Neural cell (in vitro differentiated cells): Measurements from ENCODE around the gene ZNF207.

Source experiments
- EP300 ChIP-seq: fragments of 450-650 bp; conservative IDR thresholded peaks from 2 replicates; pipeline ENCODE4 v1.6.1; 2014; ENCODE audit warnings: antibody characterized with exemption, mild to moderate bottlenecking, moderate library complexity; ENCODE audit not compliant: poor library complexity, severe bottlenecking
- EZH2 ChIP-seq: fragments of 200-600, 300-800 bp; shearing (Covaris generic), sonication (generic); IDR thresholded peaks from 2 replicates; pipeline ENCODE4 v1.6.1; 2014; ENCODE audit warnings: antibody characterized with exemption, low read length, borderline replicate concordance, mild to moderate bottlenecking; ENCODE audit not compliant: insufficient read depth, poor library complexity, severe bottlenecking
- MXI1 ChIP-seq: fragments of 450-650 bp; conservative IDR thresholded peaks from 2 replicates; pipeline ENCODE4 v1.6.1; 2014; ENCODE audit warnings: antibody characterized with exemption, mild to moderate bottlenecking; ENCODE audit not compliant: poor library complexity, severe bottlenecking
- POLR2AphosphoS5 ChIP-seq: IDR thresholded peaks from 2 replicates; pipeline ENCODE4 v1.6.1; 2012
- TAF1 ChIP-seq: IDR thresholded peaks from 2 replicates; pipeline ENCODE4 v1.6.1; 2012; ENCODE audit warnings: low read depth
- TF ChIP-seq, protein P1 (sequence below): fragments of 450-650 bp; IDR thresholded peaks from 2 replicates; pipeline ENCODE4 v1.5.1; 2014; ENCODE audit warnings: antibody characterized with exemption, mild to moderate bottlenecking, moderate library complexity; ENCODE audit not compliant: poor library complexity, severe bottlenecking

DNA sequence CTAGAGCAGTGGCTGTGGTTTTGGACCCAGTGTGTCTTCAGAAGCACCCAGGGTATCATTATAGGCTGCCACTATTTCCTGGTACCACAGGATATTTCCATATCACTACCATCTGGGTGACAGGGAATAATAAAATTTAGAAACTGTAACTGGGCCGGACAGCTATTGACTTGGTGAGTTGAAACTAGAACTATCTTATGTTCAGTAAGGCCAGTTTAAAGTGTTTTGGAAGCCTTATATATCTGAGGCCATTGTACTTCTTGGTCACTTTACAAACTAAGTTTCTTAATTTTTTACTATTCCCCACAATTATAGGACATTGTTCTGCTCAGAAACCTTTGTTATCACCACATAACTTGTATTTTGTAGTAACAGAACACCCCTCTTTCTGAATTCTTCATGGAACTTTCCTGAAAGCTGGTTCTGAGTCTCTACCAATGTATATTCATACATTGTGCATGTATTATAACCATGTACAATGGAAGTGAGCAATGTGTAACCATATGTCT lies 34.0 kb downstream of the ZNF207 start:
- TF ChIP-seq TAF1 (no peak), EP300 (no peak), POLR2AphosphoS5 (no peak), EZH2 (no peak), MXI1 (no peak)
- TF ChIP-seq, protein P1, sequence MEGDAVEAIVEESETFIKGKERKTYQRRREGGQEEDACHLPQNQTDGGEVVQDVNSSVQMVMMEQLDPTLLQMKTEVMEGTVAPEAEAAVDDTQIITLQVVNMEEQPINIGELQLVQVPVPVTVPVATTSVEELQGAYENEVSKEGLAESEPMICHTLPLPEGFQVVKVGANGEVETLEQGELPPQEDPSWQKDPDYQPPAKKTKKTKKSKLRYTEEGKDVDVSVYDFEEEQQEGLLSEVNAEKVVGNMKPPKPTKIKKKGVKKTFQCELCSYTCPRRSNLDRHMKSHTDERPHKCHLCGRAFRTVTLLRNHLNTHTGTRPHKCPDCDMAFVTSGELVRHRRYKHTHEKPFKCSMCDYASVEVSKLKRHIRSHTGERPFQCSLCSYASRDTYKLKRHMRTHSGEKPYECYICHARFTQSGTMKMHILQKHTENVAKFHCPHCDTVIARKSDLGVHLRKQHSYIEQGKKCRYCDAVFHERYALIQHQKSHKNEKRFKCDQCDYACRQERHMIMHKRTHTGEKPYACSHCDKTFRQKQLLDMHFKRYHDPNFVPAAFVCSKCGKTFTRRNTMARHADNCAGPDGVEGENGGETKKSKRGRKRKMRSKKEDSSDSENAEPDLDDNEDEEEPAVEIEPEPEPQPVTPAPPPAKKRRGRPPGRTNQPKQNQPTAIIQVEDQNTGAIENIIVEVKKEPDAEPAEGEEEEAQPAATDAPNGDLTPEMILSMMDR, result no peak
